HG02885 (cell line): ENCODE data around the gene TPSAB1.
"Not testable (repeated sequence)": the region's sequence is repeated elsewhere in the genome, so short reads cannot be mapped to it uniquely, and the experiment has no call there.

Experiments
- ATAC-seq: cut with Tn5 transposase; IDR thresholded peaks from one replicate; pipeline ENCODE4 v1.9.1; 2021; ENCODE audit warnings: mild to moderate bottlenecking; ENCODE audit not compliant: unreplicated experiment, poor library complexity

TPSAB1 gene

DNA sequence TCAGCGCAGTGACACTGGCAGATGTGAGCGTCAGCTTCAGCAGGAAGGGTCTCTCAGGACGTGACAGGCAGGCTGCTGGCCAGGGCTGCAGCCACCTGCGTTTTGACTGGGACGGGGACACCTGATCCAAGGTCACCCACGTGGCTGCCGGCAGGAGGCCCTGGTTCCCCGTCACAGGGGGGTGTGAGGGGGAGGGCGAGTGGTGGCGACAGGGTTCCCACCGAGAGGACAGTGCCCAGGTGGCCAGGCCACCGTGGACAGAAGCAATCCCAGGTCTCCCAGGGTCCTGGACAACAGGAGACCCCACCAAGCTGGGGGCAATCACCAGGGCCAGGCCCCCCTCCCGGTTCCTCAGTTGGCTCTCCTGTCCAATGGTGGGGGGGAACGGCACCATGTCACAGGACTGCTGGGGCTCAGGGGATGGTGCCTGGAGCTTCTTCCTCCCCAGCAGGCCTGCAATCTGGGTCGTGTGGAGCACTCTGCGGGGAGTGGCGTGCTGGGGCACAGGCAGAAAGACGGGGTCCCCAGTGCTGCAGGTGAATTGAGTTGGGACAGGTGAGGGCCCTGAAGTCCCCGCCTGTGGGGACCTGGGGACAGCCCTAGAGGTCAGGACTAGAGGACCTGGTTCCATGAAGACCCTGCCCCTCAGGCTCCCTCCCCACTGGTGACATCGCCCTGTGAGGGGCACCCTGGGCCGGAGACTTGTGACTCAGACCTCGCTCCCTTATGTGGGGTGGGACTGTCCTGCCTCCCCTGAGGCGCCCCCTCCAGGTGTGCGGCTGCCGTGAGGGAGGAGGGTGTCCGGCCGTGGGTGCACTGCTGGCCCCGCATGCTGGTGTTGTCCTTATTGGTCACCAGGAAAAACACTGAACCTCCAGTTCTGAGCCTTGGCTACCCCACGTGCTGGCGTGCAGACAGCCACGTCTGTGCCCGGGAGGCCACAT is 3.7 kb downstream of the TPSAB1 start:
- not testable (repeated sequence) for ATAC-seq

- ATAC-seq: no peak
These were observed 4.4 kb downstream of the TPSAB1 start for GRCh38 chr16:1244881-1245280.

GRCh38 chr16:1245452-1246020 is 5.0 kb downstream of the TPSAB1 start:
- no peak for ATAC-seq

DNA sequence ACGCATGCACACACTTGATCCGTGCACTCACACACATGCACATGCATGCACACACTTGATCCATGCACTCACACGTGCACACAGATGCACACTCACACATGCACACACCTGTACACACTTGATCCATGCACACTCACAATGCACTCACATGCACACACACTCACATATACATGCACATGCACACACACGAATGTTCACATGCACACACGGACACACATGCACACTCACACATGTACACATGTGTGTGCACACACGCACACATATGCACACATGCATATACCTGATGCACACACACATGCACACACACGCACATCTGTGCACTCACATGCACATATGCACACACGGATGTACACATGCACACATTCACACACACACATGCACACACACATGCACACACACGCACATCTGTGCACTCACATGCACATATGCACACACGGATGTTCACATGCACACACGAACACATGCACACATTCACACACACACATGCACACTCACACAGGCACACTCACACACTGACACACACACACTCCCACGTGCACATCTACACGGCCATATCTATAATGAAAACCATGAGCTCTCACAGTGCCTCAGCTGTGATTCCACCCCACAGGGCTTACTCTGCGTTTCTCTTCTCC is 7.5 kb downstream of the TPSAB1 start:
- not testable (repeated sequence) for ATAC-seq

- not testable (repeated sequence) for ATAC-seq
These were observed 8.7 kb downstream of the TPSAB1 start for GRCh38 chr16:1249031-1249755.

DNA sequence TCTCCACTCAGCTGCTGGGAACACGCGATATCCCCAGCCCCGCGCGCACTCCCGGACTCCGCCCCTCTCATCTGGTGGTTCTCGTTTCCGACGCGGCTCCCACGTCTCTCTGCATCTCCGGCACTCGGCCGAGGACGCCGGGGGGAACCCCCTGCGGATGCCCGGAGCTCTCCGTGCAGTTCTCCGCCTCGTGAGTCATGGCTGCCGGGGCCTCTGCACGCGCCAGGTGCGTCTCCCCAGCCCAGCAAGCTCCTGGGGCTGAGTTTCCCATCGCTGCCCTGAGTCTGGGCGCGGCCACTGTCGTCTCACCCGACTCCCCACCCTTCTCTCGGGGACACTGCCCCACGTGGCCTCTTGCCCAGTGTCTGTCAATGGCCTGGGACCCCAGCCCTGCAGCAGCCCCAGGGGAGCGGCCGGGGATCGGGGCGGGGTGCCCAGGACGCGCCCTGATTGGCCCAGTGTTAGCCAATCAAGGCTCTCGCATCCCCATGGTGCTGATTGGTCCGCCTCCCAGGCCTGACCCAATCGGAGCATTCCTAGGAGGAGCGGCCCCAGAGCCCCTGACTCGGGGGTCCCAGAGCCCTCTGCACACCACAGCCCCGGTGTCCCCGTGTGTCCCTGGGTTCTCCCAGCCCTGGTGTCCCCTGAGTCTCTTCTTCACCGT is 13.3 kb downstream of the TPSAB1 start:
- not testable (repeated sequence) for ATAC-seq

- not testable (repeated sequence) for ATAC-seq
These were observed 14.3 kb downstream of the TPSAB1 start for GRCh38 chr16:1254821-1255220.

GRCh38 chr16:1255276-1256122 is 15.0 kb downstream of the TPSAB1 start, which contains the start of gene TPSD1:
TSS of gene TPSD1 (plus strand) at chr16:1256069. CDS start at chr16:1256281, 212 bp downstream.
- ATAC-seq: not testable (repeated sequence)

- not testable (repeated sequence) for ATAC-seq
These were observed 15.9 kb downstream of the TPSAB1 start for GRCh38 chr16:1256296-1256873.

- no peak for ATAC-seq
These were observed 16.4 kb downstream of the TPSAB1 start for GRCh38 chr16:1256874-1257322.

DNA sequence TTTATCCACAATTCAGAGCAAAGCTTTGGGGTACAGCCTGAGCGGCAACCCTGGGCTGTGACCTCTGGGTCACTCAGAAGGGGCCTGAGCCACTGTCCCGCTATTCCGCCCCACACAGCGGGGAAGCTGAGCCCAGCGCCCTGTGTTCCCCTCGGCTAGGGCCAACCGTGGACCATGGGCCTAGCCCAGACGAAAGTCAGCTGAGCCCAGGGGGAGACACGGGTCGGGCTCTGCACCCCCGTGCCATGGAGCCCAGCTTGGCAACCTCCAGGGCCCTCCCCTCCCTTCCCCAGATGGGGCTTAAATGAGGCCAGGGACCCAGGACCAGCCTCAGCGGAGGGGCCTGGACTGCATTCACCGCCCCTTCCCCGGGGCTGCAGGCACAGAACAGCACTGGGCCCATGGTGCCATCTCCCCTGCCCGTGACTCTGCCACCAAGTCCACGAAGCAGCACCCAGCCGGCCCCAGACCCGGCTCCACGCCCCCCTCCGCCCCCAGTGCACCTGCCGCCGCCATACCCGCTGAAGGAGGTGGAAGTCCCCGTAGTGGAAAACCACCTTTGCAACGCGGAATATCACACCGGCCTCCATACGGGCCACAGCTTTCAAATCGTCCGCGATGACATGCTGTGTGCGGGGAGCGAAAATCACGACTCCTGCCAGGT is 17.2 kb downstream of the TPSAB1 start:
- ATAC-seq: no peak

DNA sequence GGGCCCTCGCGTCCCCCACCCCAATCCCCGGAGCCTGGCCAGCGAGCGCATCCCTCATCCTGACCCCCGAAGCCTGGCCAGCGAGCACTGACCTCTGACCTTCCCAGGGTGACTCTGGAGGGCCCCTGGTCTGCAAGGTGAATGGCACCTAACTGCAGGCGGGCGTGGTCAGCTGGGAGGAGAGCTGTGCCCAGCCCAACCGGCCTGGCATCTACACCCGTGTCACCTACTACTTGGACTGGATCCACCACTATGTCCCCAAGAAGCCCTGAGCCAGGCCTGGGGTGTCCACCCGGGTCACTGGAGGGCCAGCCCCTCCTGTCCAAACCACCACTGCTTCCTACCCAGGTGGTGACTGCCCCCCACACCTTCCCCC is 17.7 kb downstream of the TPSAB1 start:
- no peak for ATAC-seq

GRCh38 chr16:1258906-1259759 is 18.6 kb downstream of the TPSAB1 start:
- ATAC-seq: no peak

- ATAC-seq: no peak
These were observed 19.2 kb downstream of the TPSAB1 start for GRCh38 chr16:1259760-1260068.

GRCh38 chr16:1260101-1260680 is 19.7 kb downstream of the TPSAB1 start:
- no peak for ATAC-seq

DNA sequence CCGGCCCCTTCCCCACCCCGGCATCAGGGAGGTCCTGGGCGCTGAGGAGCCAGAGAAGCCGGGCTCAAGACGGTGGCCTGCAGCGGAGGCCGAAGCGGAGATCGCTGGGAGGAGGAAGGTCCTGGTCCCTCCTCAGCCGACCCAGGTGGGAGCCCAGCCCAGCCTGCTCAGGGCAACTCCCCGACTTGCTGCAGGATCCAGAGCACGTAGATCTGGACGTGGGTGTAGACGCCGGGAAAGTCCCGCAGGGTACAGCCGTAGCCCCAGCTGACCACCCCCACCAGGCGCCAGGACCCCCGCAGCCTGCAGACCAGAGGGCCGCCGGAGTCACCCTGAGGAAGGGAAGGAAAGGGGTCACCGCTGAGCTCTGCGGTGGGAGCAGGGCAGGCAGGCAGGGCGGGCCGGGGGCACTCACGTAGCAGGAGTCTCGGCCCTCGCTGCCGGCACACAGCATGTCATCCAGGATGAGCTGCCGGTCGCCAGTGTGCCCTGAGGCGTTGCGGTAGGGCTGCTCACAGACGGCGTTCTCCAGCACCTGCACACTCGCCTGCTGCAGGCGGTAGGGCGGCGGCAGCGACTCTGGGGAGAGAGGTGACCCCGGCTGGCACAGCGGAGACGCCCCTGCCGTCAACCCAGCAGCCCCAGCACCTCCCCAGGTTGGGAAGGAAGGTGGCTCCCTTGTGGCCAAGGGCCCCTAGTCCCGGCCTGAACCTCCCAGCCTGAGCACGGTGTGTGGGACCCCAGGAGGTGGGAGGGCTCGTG is 20.8 kb downstream of the TPSAB1 start:
- no peak for ATAC-seq
